H1 (cell line): ENCODE results near the gene PTPRD. TPM values are rescaled to one million over a fixed set of nuclear protein-coding genes. Genes with fewer than 3 reads are reported as not detected.

Source experiments
- CTCF ChIA-PET: fragments of 300-600 bp; sonication (Branson Sonifier 250); formaldehyde crosslinking; loops from one replicate; lab custom pipeline; 2021; ENCODE audit not compliant: partially characterized antibody; lab: Charles Lee
- POLR2A ChIA-PET: fragments of 300-600 bp; sonication (Branson Sonifier 250); formaldehyde crosslinking; loops from one replicate; lab custom pipeline; 2021; ENCODE audit warnings: inconsistent platforms; ENCODE audit not compliant: partially characterized antibody; lab: Charles Lee
- DNase-seq, 2 experiments: peaks; one replicate each; pipeline versions ENCODE4 v3.0.0 to v3.0.0-alpha.2; 2010 to 2022; ENCODE audit warnings: low spot score in 2 of 2, low read depth in 1 of 2, mixed read lengths in 1 of 2
- FAIRE-seq: peaks from 2 replicates; lab custom pipeline; 2011; peaks lifted over from hg19 to GRCh38; lab: Jason Lieb, UNC
- H2AFZ ChIP-seq: 2 replicates; pipeline ENCODE4 v1.8.1; 2012; ENCODE audit warnings: low read length, inconsistent platforms
- H2AK5ac ChIP-seq: 2 replicates; pipeline ENCODE4 v1.6.1; 2013; ENCODE audit warnings: low read depth, low read length
- H2BK120ac ChIP-seq: replicated peaks from 2 replicates; pipeline ENCODE3; 2013; ENCODE audit warnings: low read depth, low read length, inconsistent platforms
- H2BK12ac ChIP-seq: 2 replicates; pipeline ENCODE4 v1.6.1; 2013; ENCODE audit warnings: low read depth, low read length
- H2BK15ac ChIP-seq: 2 replicates; pipeline ENCODE4 v1.6.1; 2013; ENCODE audit warnings: low read length
- H2BK20ac ChIP-seq: 2 replicates; pipeline ENCODE4 v1.6.1; 2013; ENCODE audit warnings: low read length
- H2BK5ac ChIP-seq: 2 replicates; pipeline ENCODE4 v1.6.1; 2013; ENCODE audit warnings: low read depth, low read length
- H3K14ac ChIP-seq: 2 replicates; pipeline ENCODE4 v1.6.1; 2013; ENCODE audit warnings: inconsistent platforms; ENCODE audit not compliant: insufficient read length
- H3K18ac ChIP-seq: 2 replicates; pipeline ENCODE4 v1.6.1; 2013; ENCODE audit warnings: low read length; ENCODE audit errors: extremely low read depth
- H3K23ac ChIP-seq: 2 replicates; pipeline ENCODE4 v1.6.1; 2013; ENCODE audit warnings: inconsistent platforms; ENCODE audit not compliant: insufficient read length
- H3K23me2 ChIP-seq: 2 replicates; pipeline ENCODE4 v1.6.1; 2013; ENCODE audit warnings: low read depth, low read length
- H3K27ac ChIP-seq: 2 replicates; pipeline ENCODE4 v1.6.1; 2011; ENCODE audit warnings: low read depth, low read length, inconsistent platforms
- H3K27me3 ChIP-seq, 4 experiments: replicated peaks in 1 of 4; 1 replicate in 1 of 4; 2 replicates in 3 of 4; pipeline versions ENCODE4 v1.6.1 to v1.8.1; 2011 to 2013; ENCODE audit warnings: low read length in 3 of 4, mild to moderate bottlenecking in 3 of 4, inconsistent platforms in 2 of 4, mixed read lengths in 2 of 4, moderate library complexity in 1 of 4; ENCODE audit not compliant: control insufficient read depth in 3 of 4, insufficient read depth in 3 of 4; ENCODE audit errors: extremely low read depth in 1 of 4
- H3K36me3 ChIP-seq, 4 experiments: 2 replicates each; pipeline versions ENCODE4 v1.6.1 to v1.8.1; 2011 to 2013; ENCODE audit warnings: mild to moderate bottlenecking in 4 of 4, low read length in 3 of 4, moderate library complexity in 2 of 4, control low read depth in 1 of 4, inconsistent platforms in 1 of 4; ENCODE audit not compliant: insufficient read depth in 4 of 4, control insufficient read depth in 2 of 4
- H3K4ac ChIP-seq: replicated peaks from 2 replicates; pipeline ENCODE3; 2013; ENCODE audit warnings: low read length, low read depth, mixed read lengths, inconsistent platforms; ENCODE audit not compliant: insufficient read length
- H3K4me1 ChIP-seq, 4 experiments: replicated peaks in 1 of 4; 1 replicate in 1 of 4; 2 replicates in 3 of 4; pipeline versions ENCODE4 v1.6.1 to v1.8.1; 2011 to 2013; ENCODE audit warnings: low read length in 3 of 4, inconsistent platforms in 2 of 4, mixed read lengths in 1 of 4; ENCODE audit not compliant: insufficient read depth in 4 of 4, control insufficient read depth in 3 of 4
- H3K4me2 ChIP-seq, 2 experiments: 2 replicates each; pipeline versions ENCODE4 v1.6.1 to v1.8.1; 2011 to 2013; ENCODE audit warnings: low read depth in 2 of 2, low read length in 2 of 2, control low read depth in 1 of 2, inconsistent platforms in 1 of 2, mild to moderate bottlenecking in 1 of 2; ENCODE audit not compliant: insufficient read depth in 1 of 2
- H3K4me3 ChIP-seq, 4 experiments: fragments of 200-600, 300-600 bp in 1 of 4; sonication (generic), shearing (Covaris generic), sonication (Bioruptor Twin) in 1 of 4; 2 replicates each; pipeline versions ENCODE4 v1.5.1 to v1.8.1; 2011 to 2016; ENCODE audit warnings: low read length in 4 of 4, low read depth in 3 of 4, control low read depth in 2 of 4, inconsistent platforms in 2 of 4, mild to moderate bottlenecking in 2 of 4, mixed read lengths in 1 of 4, moderate library complexity in 1 of 4; ENCODE audit not compliant: insufficient read depth in 2 of 4; ENCODE audit errors: extremely low read depth in 1 of 4
- H3K56ac ChIP-seq: replicated peaks from 2 replicates; pipeline ENCODE3; 2013; ENCODE audit warnings: low read depth, mild to moderate bottlenecking, mixed read lengths, low read length, inconsistent platforms; ENCODE audit not compliant: insufficient read length
- H3K79me1 ChIP-seq: 2 replicates; pipeline ENCODE4 v1.6.1; 2013; ENCODE audit warnings: low read depth, low read length, control low read depth
- H3K79me2 ChIP-seq, 2 experiments: 2 replicates each; pipeline versions ENCODE4 v1.6.1 to v1.8.1; 2012 to 2013; ENCODE audit warnings: low read length in 2 of 2, mild to moderate bottlenecking in 2 of 2, inconsistent platforms in 1 of 2; ENCODE audit not compliant: insufficient read depth in 2 of 2, control insufficient read depth in 1 of 2
- H3K9ac ChIP-seq, 4 experiments: replicated peaks in 1 of 4; 1 replicate in 1 of 4; 2 replicates in 3 of 4; pipeline versions ENCODE4 v1.6.1 to v1.8.1; 2011 to 2013; ENCODE audit warnings: low read depth in 3 of 4, low read length in 3 of 4, control low read depth in 2 of 4, mild to moderate bottlenecking in 2 of 4, moderate library complexity in 2 of 4, inconsistent platforms in 1 of 4; ENCODE audit errors: extremely low read depth in 1 of 4
- H3K9me3 ChIP-seq, 2 experiments: 2 replicates each; pipeline versions ENCODE4 v1.6.1 to v1.8.1; 2012 to 2013; ENCODE audit warnings: mild to moderate bottlenecking in 2 of 2, moderate library complexity in 2 of 2, control low read depth in 1 of 2, inconsistent platforms in 1 of 2, low read depth in 1 of 2, low read length in 1 of 2, mixed read lengths in 1 of 2; ENCODE audit not compliant: insufficient read depth in 2 of 2
- H4K20me1 ChIP-seq, 2 experiments: replicated peaks in 1 of 2; 2 replicates each; pipeline versions ENCODE3 to v1.8.1; 2011 to 2013; ENCODE audit warnings: inconsistent platforms in 2 of 2, low read length in 2 of 2, mild to moderate bottlenecking in 1 of 2; ENCODE audit not compliant: insufficient read depth in 2 of 2, control insufficient read depth in 1 of 2
- H4K5ac ChIP-seq: 2 replicates; pipeline ENCODE4 v1.6.1; 2013; ENCODE audit warnings: low read length, low read depth, mixed read lengths, inconsistent platforms; ENCODE audit not compliant: insufficient read length
- H4K8ac ChIP-seq: 2 replicates; pipeline ENCODE4 v1.8.0; 2013; ENCODE audit warnings: mild to moderate bottlenecking, moderate library complexity, low read length, inconsistent platforms; ENCODE audit not compliant: insufficient read depth; ENCODE audit errors: extremely low read depth
- H4K91ac ChIP-seq: replicated peaks from 2 replicates; pipeline ENCODE3; 2013; ENCODE audit warnings: low read length, mixed read lengths, inconsistent platforms; ENCODE audit not compliant: insufficient read length
- BCL11A ChIP-seq, 2 experiments: IDR thresholded peaks; one replicate each; pipeline ENCODE4 v1.6.1; 2011; ENCODE audit warnings: low read depth in 2 of 2, low read length in 2 of 2, mild to moderate bottlenecking in 2 of 2
- BRCA1 ChIP-seq: IDR thresholded peaks from 2 replicates; pipeline ENCODE4 v1.6.1; 2012; ENCODE audit warnings: low read depth, low read length, improper control_type of control experiment
- CREB1 ChIP-seq: IDR thresholded peaks from 2 replicates; pipeline ENCODE4 v1.6.1; 2012; ENCODE audit warnings: inconsistent platforms
- CTCF ChIP-seq, 3 experiments: IDR thresholded peaks; 1 replicate in 2 of 3; 2 replicates in 1 of 3; pipeline versions ENCODE4 v1.5.1 to v1.6.1; 2011; ENCODE audit warnings: low read length in 3 of 3, mild to moderate bottlenecking in 3 of 3, inconsistent platforms in 2 of 3, low read depth in 1 of 3, moderate library complexity in 1 of 3; ENCODE audit not compliant: insufficient read depth in 1 of 3; ENCODE audit errors: control extremely low read depth in 1 of 3
- JUND ChIP-seq: IDR thresholded peaks from 2 replicates; pipeline ENCODE4 v1.6.1; 2011; ENCODE audit warnings: mild to moderate bottlenecking, improper control_type of control experiment, low read length
- KDM4A ChIP-seq: IDR thresholded peaks from one replicate; pipeline ENCODE4 v1.7.1; 2012; ENCODE audit warnings: low read depth, mild to moderate bottlenecking, moderate library complexity, low read length, inconsistent platforms; ENCODE audit not compliant: severe bottlenecking
- MAFK ChIP-seq: IDR thresholded peaks from 2 replicates; pipeline ENCODE4 v1.6.1; 2012; ENCODE audit warnings: low read depth, mild to moderate bottlenecking, improper control_type of control experiment, low read length
- POLR2A ChIP-seq, 2 experiments: IDR thresholded peaks; 1 replicate in 1 of 2; 2 replicates in 1 of 2; pipeline ENCODE4 v1.6.1; 2011; ENCODE audit warnings: low read depth in 2 of 2, low read length in 2 of 2, mild to moderate bottlenecking in 2 of 2; ENCODE audit errors: control extremely low read depth in 1 of 2
- POLR2AphosphoS5 ChIP-seq: IDR thresholded peaks from 2 replicates; pipeline ENCODE4 v1.6.1; 2011; ENCODE audit warnings: low read depth, low read length
- RAD21 ChIP-seq, 2 experiments: IDR thresholded peaks in 1 of 2; conservative IDR thresholded peaks in 1 of 2; 2 replicates each; pipeline ENCODE4 v1.6.1; 2011; ENCODE audit warnings: low read depth in 2 of 2, low read length in 2 of 2, improper control_type of control experiment in 1 of 2, inconsistent platforms in 1 of 2, mild to moderate bottlenecking in 1 of 2, moderate library complexity in 1 of 2
- RBBP5 ChIP-seq: IDR thresholded peaks from 2 replicates; pipeline ENCODE4 v1.7.1; 2012; ENCODE audit warnings: low read depth, mild to moderate bottlenecking, inconsistent platforms, low read length, moderate library complexity, borderline replicate concordance
- SP1 ChIP-seq: IDR thresholded peaks from 2 replicates; pipeline ENCODE4 v1.6.1; 2011; ENCODE audit warnings: low read depth, low read length
- SP4 ChIP-seq: IDR thresholded peaks from 2 replicates; pipeline ENCODE4 v1.6.1; 2012; ENCODE audit warnings: low read length, inconsistent platforms
- WGBS, 2 experiments: shearing (Covaris generic) in 1 of 2; methylation state at CpG; one replicate each; pipeline versions ENCODE4 v1.1.6 to v1.1.7; 2013 to 2015; ENCODE audit warnings: low lambda C conversion rate in 2 of 2, mixed read lengths in 2 of 2, inconsistent platforms in 1 of 2, low coverage in 1 of 2, missing lambda C conversion rate in 1 of 2; ENCODE audit not compliant: insufficient replicate concordance in 2 of 2, insufficient coverage in 1 of 2, insufficient read length in 1 of 2; ENCODE audit errors: extremely low coverage in 1 of 2, missing lambda C conversion rate in 1 of 2; 5-methylcytosine and 5-hydroxymethylcytosine counted together
- polyA plus RNA-seq, 7 experiments: library from polyadenylated mRNA; depleted of rRNA in 3 of 7; stranded (reverse) in 5 of 7; unstranded in 2 of 7; fragments of >200 nt in 5 of 7; fragments of 200-250 nt in 2 of 7; gene quantifications; 1 replicate in 5 of 7; 2 replicates in 1 of 7; 4 replicates in 1 of 7; pipeline versions ENCODE4 v1.2.1 to v1.2.3, GENCODE V29; 2011 to 2013; ENCODE audit warnings: missing spikeins in 2 of 7, mixed read lengths in 2 of 7
- total RNA-seq: library from RNA; stranded (reverse); fragmentation: NEBNext Ultra II Directional; extraction: Animal tissue kit (Norgen Biotek cat#: 25700); gene quantifications from 2 replicates; pipeline ENCODE4 v1.2.1, GENCODE V29; 2021

Gene PTPRD
- total and polyA plus RNA-seq, 2 of the 8 experiments (the other 6 are each of a cell fraction or from before 2014, with no cell fraction given), result 17.2 to 77.0 TPM

GRCh38 chr9:10523164-10523563, 89.6 kb downstream of the PTPRD start:
- Histone ChIP-seq H3K56ac (no peak overlapping the region), H3K9me3 (no peaks in the 10 kb centered on the region), H3K79me2 (no peaks in the 10 kb centered on the region), H3K27me3 (no peaks in the 10 kb centered on the region), H4K91ac (no peak overlapping the region), H3K27ac (no peak overlapping the region), H3K9ac (no peak overlapping the region), H4K5ac (no peak overlapping the region), H3K23me2 (no peaks in the 10 kb centered on the region), H4K8ac (no peak overlapping the region), H2BK20ac (no peak overlapping the region), H4K20me1 (no peaks in the 10 kb centered on the region), H3K4me3 (no peak overlapping the region), H2BK12ac (no peak overlapping the region), H2AFZ (no peak overlapping the region), H3K4me2 (no peak overlapping the region), H2AK5ac (no peak overlapping the region), H2BK5ac (no peak overlapping the region), H2BK15ac (no peak overlapping the region), H3K23ac (no peak overlapping the region), H2BK120ac (no peak overlapping the region)
- CTCF ChIA-PET, result no interaction called here
- FAIRE-seq (peak; percentile 42), DNase-seq (no peak)
- WGBS, 2 experiments, result 81% methylated on average over 5 of the region's 5 CpGs; no CpG with 5 or more reads in 1 of the 2 experiments
- POLR2A ChIA-PET, result no interaction called here
- TF ChIP-seq POLR2A (IDR thresholded peaks at IDR 0.05; ENCODE audit: control extremely low read depth in 1 of 2, low read depth in 2 of 2, low read length in 2 of 2) (no peak), KDM4A (no peak), CTCF (IDR thresholded peaks at IDR 0.05; ENCODE audit: control extremely low read depth in 1 of 3, insufficient read depth in 1 of 3, low read depth in 1 of 3, low read length in 3 of 3) (no peak), BCL11A (IDR thresholded peaks at IDR 0.05; ENCODE audit: low read depth in 2 of 2, low read length in 2 of 2) (no peak), CREB1 (no peak), JUND (no peak), MAFK (no peak), POLR2AphosphoS5 (no peak), RBBP5 (no peak), BRCA1 (no peak), SP4 (no peak), RAD21 (IDR thresholded peaks at IDR 0.05 in 1 of 2, conservative IDR thresholded peaks at IDR 0.05 in 1 of 2; ENCODE audit: low read depth in 2 of 2, low read length in 2 of 2) (no peak), SP1 (no peak)
- TF ChIP-seq, all 59 proteins: peak for 0
- Histone ChIP-seq H3K4me1 (no peaks in the 10 kb centered on the region), H3K36me3 (no peaks in the 10 kb centered on the region), H3K14ac (no peak overlapping the region), H3K4ac (no peak overlapping the region), H3K79me1 (no peaks in the 10 kb centered on the region), H3K18ac (no peak overlapping the region)
